Body of pancreas (tissue), 4 donors: ENCODE data around the gene KLHDC4. TPM values are rescaled to one million over a fixed set of nuclear protein-coding genes. Genes with fewer than 3 reads are reported as not detected.

Experiments used
- ATAC-seq: fragments of 150-250 bp; one replicate; pipeline ENCODE4 v1.9.1; 2016
- DNase-seq, 4 donors: peaks; one replicate each; pipeline ENCODE4 v3.0.0-alpha.2; 2019
- H3K27ac ChIP-seq, 4 donors: fragments of 200-600 bp; sonication (generic); 1 replicate in 3 of 4; 2 replicates in 1 of 4; pipeline versions ENCODE4 v1.5.1 to v1.6.1; 2016 to 2019; ENCODE audit warnings: mild to moderate bottlenecking in 1 of 4, mixed read lengths in 1 of 4, moderate library complexity in 1 of 4
- H3K27me3 ChIP-seq, 2 donors: fragments of 200-600 bp; sonication (generic); one replicate each; pipeline ENCODE4 v1.6.0; 2016; ENCODE audit warnings: mild to moderate bottlenecking in 1 of 2
- H3K36me3 ChIP-seq, 2 donors: fragments of 200-600 bp; sonication (generic); replicated peaks in 1 of 2; 2 replicates each; pipeline ENCODE4 v1.5.1; 2016; ENCODE audit warnings: low read depth in 2 of 2; ENCODE audit not compliant: insufficient read depth in 1 of 2
- H3K4me1 ChIP-seq: fragments of 200-600 bp; sonication (generic); one replicate; pipeline ENCODE4 v1.6.0; 2016
- H3K4me3 ChIP-seq, 2 donors: fragments of 200-600 bp; sonication (generic); 1 replicate in 1 of 2; 2 replicates in 1 of 2; pipeline ENCODE4 v1.5.1; 2016 to 2019
- H3K9me3 ChIP-seq, 3 donors: fragments of 200-600 bp; sonication (generic); 1 replicate in 2 of 3; 2 replicates in 1 of 3; pipeline ENCODE4 v1.5.1; 2016
- POLR2A ChIP-seq, 3 donors: fragments of 450-650 bp; IDR thresholded peaks; one replicate each; pipeline ENCODE4 v1.6.1; 2016; ENCODE audit warnings: antibody characterized with exemption in 3 of 3, mild to moderate bottlenecking in 2 of 3
- WGBS, 2 donors: methylation state at CpG; one replicate each; pipeline ENCODE4 v1.1.5; 2017; 5-methylcytosine and 5-hydroxymethylcytosine counted together
- intact Hi-C: fragments of 100-400 bp; cut with DNase I; formaldehyde crosslinking; loops from one replicate; pipeline ENCODE4 v1.15.1; 2023
- total RNA-seq, 2 donors: library from RNA; depleted of rRNA; stranded (reverse); fragments of >200 nt; gene quantifications; one replicate each; pipeline ENCODE4 v1.1.0, GENCODE V29; 2016
- TF ChIP-seq, protein P1 (sequence below), 7 experiments: fragments of 450-650 bp in 4 of 7; fragments of 200-600 bp in 3 of 7; sonication (generic) in 3 of 7; IDR thresholded peaks; one replicate each; pipeline ENCODE4 v1.5.1; 2016 to 2019; ENCODE audit warnings: antibody characterized with exemption in 7 of 7

The KLHDC4 gene
- total RNA-seq, 2 donors from 2014 or later, result 25.4 to 82.1 TPM

- 92 to 94% methylated on average over 19 to 23 of the region's 23 CpGs for WGBS, 2 donors
- H3K9me3 ChIP-seq, result no peaks in the 10 kb centered on the region
- intact Hi-C loops, result no loop called here
- no peak overlapping the region for H3K4me3 ChIP-seq
- ATAC-seq (no peak), DNase-seq (no peak)
- peaks cover 11% of the 10 kb centered on the region for H3K4me1 ChIP-seq
- TF ChIP-seq, protein P1, sequence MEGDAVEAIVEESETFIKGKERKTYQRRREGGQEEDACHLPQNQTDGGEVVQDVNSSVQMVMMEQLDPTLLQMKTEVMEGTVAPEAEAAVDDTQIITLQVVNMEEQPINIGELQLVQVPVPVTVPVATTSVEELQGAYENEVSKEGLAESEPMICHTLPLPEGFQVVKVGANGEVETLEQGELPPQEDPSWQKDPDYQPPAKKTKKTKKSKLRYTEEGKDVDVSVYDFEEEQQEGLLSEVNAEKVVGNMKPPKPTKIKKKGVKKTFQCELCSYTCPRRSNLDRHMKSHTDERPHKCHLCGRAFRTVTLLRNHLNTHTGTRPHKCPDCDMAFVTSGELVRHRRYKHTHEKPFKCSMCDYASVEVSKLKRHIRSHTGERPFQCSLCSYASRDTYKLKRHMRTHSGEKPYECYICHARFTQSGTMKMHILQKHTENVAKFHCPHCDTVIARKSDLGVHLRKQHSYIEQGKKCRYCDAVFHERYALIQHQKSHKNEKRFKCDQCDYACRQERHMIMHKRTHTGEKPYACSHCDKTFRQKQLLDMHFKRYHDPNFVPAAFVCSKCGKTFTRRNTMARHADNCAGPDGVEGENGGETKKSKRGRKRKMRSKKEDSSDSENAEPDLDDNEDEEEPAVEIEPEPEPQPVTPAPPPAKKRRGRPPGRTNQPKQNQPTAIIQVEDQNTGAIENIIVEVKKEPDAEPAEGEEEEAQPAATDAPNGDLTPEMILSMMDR (IDR thresholded peaks at IDR 0.05), result no peak
- no peak for TF ChIP-seq POLR2A (IDR thresholded peaks at IDR 0.05)
- H3K36me3 ChIP-seq, result peaks cover 0 to 2% of the 10 kb centered on the region in 2 donors
- no peak overlapping the region for H3K27ac ChIP-seq
- H3K27me3 ChIP-seq, result no peaks in the 10 kb centered on the region
Observed at GRCh38 chr16:87701505-87701921, 64.3 kb downstream of the KLHDC4 start.

- Histone ChIP-seq H3K4me3 (no peak overlapping the region), H3K36me3 (peaks cover 0 to 2% of the 10 kb centered on the region in 2 donors), H3K27ac (no peak overlapping the region), H3K27me3 (no peaks in the 10 kb centered on the region), H3K4me1 (peaks cover 6% of the 10 kb centered on the region), H3K9me3 (no peaks in the 10 kb centered on the region)
- intact Hi-C loops, result no loop called here
- 94% methylated on average over 11 of the region's 11 CpGs; no CpG with 5 or more reads in 1 of the 2 donors for WGBS, 2 donors
- no peak for DNase-seq
- TF ChIP-seq, protein P1 (IDR thresholded peaks at IDR 0.05), result no peak
- TF ChIP-seq POLR2A (IDR thresholded peaks at IDR 0.05), result no peak
- no peak for ATAC-seq
Observed at GRCh38 chr16:87701078-87701460, 64.7 kb downstream of the KLHDC4 start.

- ATAC-seq (no peak), DNase-seq (no peak)
- Histone ChIP-seq H3K4me1 (peaks cover 1% of the 10 kb centered on the region), H3K36me3 (peaks cover 0 to 2% of the 10 kb centered on the region in 2 donors), H3K27ac (no peak overlapping the region), H3K4me3 (no peak overlapping the region), H3K27me3 (no peaks in the 10 kb centered on the region), H3K9me3 (no peaks in the 10 kb centered on the region)
- no peak for TF ChIP-seq POLR2A (IDR thresholded peaks at IDR 0.05)
- TF ChIP-seq, protein P1 (IDR thresholded peaks at IDR 0.05), result no peak
- intact Hi-C loops, result no loop called here
- WGBS, 2 donors, result 87 to 91% methylated on average over 19 of the region's 19 CpGs
Observed at GRCh38 chr16:87700406-87701077, 65.2 kb downstream of the KLHDC4 start.

DNA sequence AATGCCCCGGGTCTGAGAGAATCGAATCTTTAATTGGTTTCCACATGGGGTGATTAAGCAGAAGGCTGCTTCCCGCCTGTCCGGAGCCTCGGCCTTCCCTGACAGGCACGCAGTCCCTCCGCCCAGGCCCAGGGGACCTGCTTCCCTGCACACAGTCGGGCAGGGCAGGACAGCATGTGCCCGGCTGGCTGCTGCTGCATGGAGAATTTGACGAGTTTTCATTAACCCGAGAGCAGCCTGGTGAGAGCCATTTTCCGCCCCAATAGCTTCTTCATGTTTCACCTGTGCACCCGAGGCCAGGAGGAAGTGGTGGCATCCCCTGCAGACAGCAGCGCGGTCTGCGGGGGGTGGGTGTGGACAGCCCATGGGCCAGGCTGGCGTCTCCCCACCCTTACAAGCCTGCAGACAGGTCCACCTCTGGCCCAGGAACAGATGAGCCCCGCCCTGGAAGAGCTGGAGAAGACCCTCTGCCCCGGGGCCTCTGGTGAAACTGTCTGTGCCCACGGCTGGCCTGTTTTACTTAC is 67.0 kb downstream of the KLHDC4 start:
- ATAC-seq (no peak), DNase-seq (no peak)
- intact Hi-C loops, result no loop called here
- no peak for TF ChIP-seq POLR2A (IDR thresholded peaks at IDR 0.05)
- TF ChIP-seq, protein P1 (IDR thresholded peaks at IDR 0.05), result no peak
- no peak overlapping the region for H3K27ac ChIP-seq
- no peaks in the 10 kb centered on the region for H3K27me3 ChIP-seq
- H3K4me3 ChIP-seq, result no peak overlapping the region
- H3K9me3 ChIP-seq, result no peaks in the 10 kb centered on the region
- no peaks in the 10 kb centered on the region for H3K4me1 ChIP-seq
- 81 to 100% methylated on average over 1 to 20 of the region's 20 CpGs for WGBS, 2 donors
- H3K36me3 ChIP-seq, result peaks cover 0 to 2% of the 10 kb centered on the region in 2 donors

DNA sequence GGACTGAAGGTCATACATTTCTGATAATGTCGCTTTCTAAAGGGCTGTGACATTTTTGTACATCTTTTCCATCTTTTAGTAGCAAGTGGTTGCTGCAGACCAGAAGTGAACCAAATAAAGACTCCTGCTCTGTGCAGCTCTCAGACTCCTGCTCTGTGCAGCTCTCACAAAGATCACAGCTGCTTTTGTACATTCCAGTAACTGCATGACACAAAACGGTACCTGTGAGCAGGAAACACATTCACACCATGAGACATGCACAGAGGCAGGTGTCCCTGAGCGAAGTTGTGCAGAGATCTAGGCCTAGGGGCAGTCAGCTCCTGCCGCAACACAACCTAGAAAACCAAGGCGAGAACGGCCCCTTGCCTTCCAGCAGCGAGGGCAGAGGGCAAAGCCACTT is 67.5 kb downstream of the KLHDC4 start:
- Histone ChIP-seq H3K27me3 (no peaks in the 10 kb centered on the region), H3K4me1 (no peaks in the 10 kb centered on the region), H3K27ac (no peak overlapping the region), H3K36me3 (peaks cover 0 to 2% of the 10 kb centered on the region in 2 donors), H3K4me3 (no peak overlapping the region), H3K9me3 (no peaks in the 10 kb centered on the region)
- 81 to 92% methylated on average over 3 to 7 of the region's 7 CpGs for WGBS, 2 donors
- intact Hi-C loops, result no loop called here
- ATAC-seq (no peak), DNase-seq (no peak)
- TF ChIP-seq POLR2A (IDR thresholded peaks at IDR 0.05), result no peak
- TF ChIP-seq, protein P1 (IDR thresholded peaks at IDR 0.05), result no peak
